Activated naive CD4-positive, alpha-beta T cell treated with anti-CD3 and anti-CD28 coated beads, Interleukin-2, amount 10 ng/mL, durations not matched to agents 7 days and 5 days (primary cell): ENCODE measurements around the gene CNIH3.
A peak's percentile ranks its signal among the peaks of the same experiment; 100 is the strongest.

ENCODE experiments used
- CTCF ChIA-PET: fragments of 350-600 bp; sonication (Branson Sonifier 250); formaldehyde crosslinking; loops from one replicate; lab custom pipeline; 2021; ENCODE audit warnings: antibody characterized with exemption; lab: Charles Lee
- DNase-seq: peaks from one replicate; pipeline ENCODE4 v3.0.0-alpha.2; 2020
- H3K27ac Mint-ChIP-seq: one replicate; pipeline ENCODE4 v1.8.0; 2021; ENCODE audit warnings: mild to moderate bottlenecking, moderate library complexity, mixed read lengths
- H3K27me3 Mint-ChIP-seq: one replicate; pipeline ENCODE4 v1.8.0; 2021; ENCODE audit warnings: mild to moderate bottlenecking, mixed read lengths
- H3K36me3 Mint-ChIP-seq: one replicate; pipeline ENCODE4 v1.8.0; 2021; ENCODE audit warnings: mixed read lengths
- H3K4me1 Mint-ChIP-seq: one replicate; pipeline ENCODE4 v1.8.0; 2021; ENCODE audit warnings: mixed read lengths
- H3K4me3 Mint-ChIP-seq: one replicate; pipeline ENCODE4 v1.8.0; 2021; ENCODE audit warnings: mild to moderate bottlenecking, moderate library complexity, mixed read lengths
- H3K9me3 Mint-ChIP-seq: one replicate; pipeline ENCODE4 v1.8.0; 2021; ENCODE audit warnings: mixed read lengths

The CNIH3 gene

GRCh38 chr1:224594360-224594759, 21.8 kb upstream of the CNIH3 start:
- CTCF ChIA-PET = interaction anchor here (1.1 kb wide), 1 partner anchor 256 kb away, joined by 3 read pairs; no protein-coding TSS in a partner anchor
- peaks cover 10% of the 10 kb centered on the region for H3K27me3 Mint-ChIP-seq
- no peak for DNase-seq
- no peaks in the 10 kb centered on the region for H3K36me3 Mint-ChIP-seq
- no peak overlapping the region for H3K27ac Mint-ChIP-seq
- no peaks in the 10 kb centered on the region for H3K9me3 Mint-ChIP-seq
- peaks cover 3% of the 10 kb centered on the region for H3K4me1 Mint-ChIP-seq
- H3K4me3 Mint-ChIP-seq = no peak overlapping the region

GRCh38 chr1:224594851-224595250, 21.3 kb upstream of the CNIH3 start:
- no peaks in the 10 kb centered on the region for H3K9me3 Mint-ChIP-seq
- H3K36me3 Mint-ChIP-seq = no peaks in the 10 kb centered on the region
- no peak overlapping the region for H3K27ac Mint-ChIP-seq
- peaks cover 3% of the 10 kb centered on the region for H3K4me1 Mint-ChIP-seq
- CTCF ChIA-PET = no interaction called here
- H3K4me3 Mint-ChIP-seq = no peak overlapping the region
- H3K27me3 Mint-ChIP-seq = peaks cover 6% of the 10 kb centered on the region
- no peak for DNase-seq

GRCh38 chr1:224605482-224606181, 10.5 kb upstream of the CNIH3 start:
- Mint-ChIP-seq H3K36me3 (no peaks in the 10 kb centered on the region), H3K27me3 (peaks cover 44% of the 10 kb centered on the region), H3K9me3 (peaks cover 2% of the 10 kb centered on the region), H3K4me1 (no peaks in the 10 kb centered on the region), H3K27ac (no peak overlapping the region), H3K4me3 (no peak overlapping the region)
- CTCF ChIA-PET = no interaction called here
- DNase-seq = no peak

- H3K27me3 Mint-ChIP-seq = peaks cover 51% of the 10 kb centered on the region
- CTCF ChIA-PET = interaction anchor here (1.9 kb wide), 1 partner anchor 16 kb away, joined by 5 read pairs; no protein-coding TSS in a partner anchor
- no peaks in the 10 kb centered on the region for H3K36me3 Mint-ChIP-seq
- H3K4me1 Mint-ChIP-seq = no peaks in the 10 kb centered on the region
- no peak for DNase-seq
- no peak overlapping the region for H3K4me3 Mint-ChIP-seq
- H3K27ac Mint-ChIP-seq = no peak overlapping the region
- peaks cover 2% of the 10 kb centered on the region for H3K9me3 Mint-ChIP-seq
These were observed 8.6 kb upstream of the CNIH3 start for GRCh38 chr1:224607188-224608148.

GRCh38 chr1:224609333-224609732, 6.8 kb upstream of the CNIH3 start:
- CTCF ChIA-PET = interaction anchor here (1.0 to 1.9 kb wide), 2 partner anchors 14 to 38 kb away, joined by 3 to 5 read pairs; no protein-coding TSS in a partner anchor
- peaks cover 2% of the 10 kb centered on the region for H3K9me3 Mint-ChIP-seq
- no peaks in the 10 kb centered on the region for H3K4me1 Mint-ChIP-seq

GRCh38 chr1:224612246-224612645, 3.9 kb upstream of the CNIH3 start:
- Mint-ChIP-seq H3K4me3 (no peak overlapping the region), H3K27me3 (peaks cover 64% of the 10 kb centered on the region)
- CTCF ChIA-PET = no interaction called here

More at GRCh38 chr1:224609333-224609732, 6.8 kb upstream of the CNIH3 start:
- peaks cover 55% of the 10 kb centered on the region for H3K27me3 Mint-ChIP-seq
- no peaks in the 10 kb centered on the region for H3K36me3 Mint-ChIP-seq
- no peak for DNase-seq
- no peak overlapping the region for H3K27ac Mint-ChIP-seq
- H3K4me3 Mint-ChIP-seq = no peak overlapping the region

GRCh38 chr1:224613486-224613885, 2.6 kb upstream of the CNIH3 start:
- CTCF ChIA-PET = no interaction called here
- DNase-seq = no peak
- no peaks in the 10 kb centered on the region for H3K36me3 Mint-ChIP-seq
- peaks cover 77% of the 10 kb centered on the region for H3K27me3 Mint-ChIP-seq
- no peak overlapping the region for H3K4me3 Mint-ChIP-seq
- H3K4me1 Mint-ChIP-seq = peaks cover 26% of the 10 kb centered on the region
- H3K9me3 Mint-ChIP-seq = no peaks in the 10 kb centered on the region
- no peak overlapping the region for H3K27ac Mint-ChIP-seq

More at GRCh38 chr1:224612246-224612645, 3.9 kb upstream of the CNIH3 start:
- Mint-ChIP-seq H3K27ac (no peak overlapping the region), H3K9me3 (no peaks in the 10 kb centered on the region), H3K36me3 (no peaks in the 10 kb centered on the region), H3K4me1 (peaks cover 15% of the 10 kb centered on the region)
- DNase-seq = no peak

- Mint-ChIP-seq H3K4me3 (peak overlapping the region; percentile 40), H3K36me3 (peaks cover 4% of the 10 kb centered on the region), H3K9me3 (peaks cover 6% of the 10 kb centered on the region), H3K27ac (peak overlapping the region; percentile 28), H3K4me1 (peaks cover 28% of the 10 kb centered on the region), H3K27me3 (peaks cover 90% of the 10 kb centered on the region)
- CTCF ChIA-PET = no interaction called here
- peak; percentile 23 for DNase-seq
These were observed 766 bp downstream of the CNIH3 start for GRCh38 chr1:224616756-224617409.

- Mint-ChIP-seq H3K9me3 (peaks cover 11% of the 10 kb centered on the region), H3K27ac (no peak overlapping the region), H3K4me3 (no peak overlapping the region), H3K27me3 (peaks cover 93% of the 10 kb centered on the region), H3K36me3 (peaks cover 4% of the 10 kb centered on the region), H3K4me1 (peaks cover 28% of the 10 kb centered on the region)
- no peak for DNase-seq
- CTCF ChIA-PET = no interaction called here
These were observed 1.6 kb downstream of the CNIH3 start for GRCh38 chr1:224617410-224618355.

GRCh38 chr1:224619209-224619608, 3.1 kb downstream of the CNIH3 start:
- Mint-ChIP-seq H3K36me3 (peaks cover 4% of the 10 kb centered on the region), H3K27ac (no peak overlapping the region), H3K9me3 (peaks cover 14% of the 10 kb centered on the region), H3K27me3 (peaks cover 94% of the 10 kb centered on the region), H3K4me3 (no peak overlapping the region), H3K4me1 (peaks cover 43% of the 10 kb centered on the region)
- no peak for DNase-seq
- CTCF ChIA-PET = interaction anchor here (0.9 kb wide), 1 partner anchor 105 kb away, joined by 3 read pairs; no protein-coding TSS in a partner anchor

- peaks cover 4% of the 10 kb centered on the region for H3K36me3 Mint-ChIP-seq
- H3K4me1 Mint-ChIP-seq = peaks cover 51% of the 10 kb centered on the region
These were observed 4.0 kb downstream of the CNIH3 start for GRCh38 chr1:224620105-224620504.

GRCh38 chr1:224621813-224622682, 5.9 kb downstream of the CNIH3 start:
- Mint-ChIP-seq H3K36me3 (peaks cover 4% of the 10 kb centered on the region), H3K9me3 (peaks cover 14% of the 10 kb centered on the region), H3K27me3 (peaks cover 83% of the 10 kb centered on the region), H3K4me3 (no peak overlapping the region), H3K27ac (no peak overlapping the region), H3K4me1 (peaks cover 38% of the 10 kb centered on the region)
- CTCF ChIA-PET = interaction anchor here (1.1 to 1.9 kb wide), 5 partner anchors 17 to 110 kb away, joined by 4 to 16 read pairs (median 5); no protein-coding TSS in a partner anchor
- DNase-seq = no peak

More at GRCh38 chr1:224620105-224620504, 4.0 kb downstream of the CNIH3 start:
- peaks cover 14% of the 10 kb centered on the region for H3K9me3 Mint-ChIP-seq
- peaks cover 93% of the 10 kb centered on the region for H3K27me3 Mint-ChIP-seq
- DNase-seq = no peak
- H3K27ac Mint-ChIP-seq = no peak overlapping the region
- CTCF ChIA-PET = no interaction called here
- H3K4me3 Mint-ChIP-seq = no peak overlapping the region
